GM23338 (cell line): ENCODE measurements around the gene PDE2A. TPM values are rescaled to one million over a fixed set of nuclear protein-coding genes. Genes with fewer than 3 reads are reported as not detected.

ENCODE experiments used
- ATAC-seq: fragments of 200-7000 bp; cut with Tn5 transposase; 3 replicates; pipeline ENCODE4 v1.9.1; 2020
- DNase-seq: peaks from one replicate; pipeline ENCODE4 v3.0.0-alpha.2; 2015; ENCODE audit warnings: low spot score
- H2AFZ ChIP-seq: fragments of 200-600 bp; sonication (generic); 2 replicates; pipeline ENCODE4 v1.8.0; 2016; ENCODE audit warnings: antibody characterized with exemption, mild to moderate bottlenecking, moderate library complexity
- H3F3A ChIP-seq: fragments of 200-600 bp; sonication (generic); replicated peaks from 2 replicates; pipeline ENCODE4 v1.8.0; 2017; ENCODE audit warnings: antibody characterized with exemption, mixed run types, low read depth
- H3K27ac ChIP-seq: fragments of 200-600 bp; sonication (generic); 2 replicates; pipeline ENCODE4 v1.6.1; 2016; ENCODE audit warnings: low read depth
- H3K27me3 ChIP-seq: fragments of 200-600 bp; sonication (generic); 2 replicates; pipeline ENCODE4 v1.8.0; 2016; ENCODE audit warnings: mild to moderate bottlenecking, mixed run types, moderate library complexity; ENCODE audit not compliant: insufficient read depth
- H3K36me3 ChIP-seq: fragments of 200-600 bp; sonication (generic); 2 replicates; pipeline ENCODE4 v1.8.0; 2016; ENCODE audit warnings: mild to moderate bottlenecking; ENCODE audit not compliant: insufficient read depth
- H3K4me1 ChIP-seq: fragments of 200-600 bp; sonication (generic); 2 replicates; pipeline ENCODE4 v1.8.0; 2016; ENCODE audit warnings: mild to moderate bottlenecking, moderate library complexity; ENCODE audit not compliant: insufficient read depth
- H3K4me2 ChIP-seq: fragments of 200-600 bp; sonication (generic); 2 replicates; pipeline ENCODE4 v1.7.1; 2017; ENCODE audit warnings: mixed run types
- H3K4me3 ChIP-seq: fragments of 200-600 bp; sonication (generic); 2 replicates; pipeline ENCODE4 v1.6.1; 2016; ENCODE audit warnings: mixed run types
- H3K79me2 ChIP-seq: fragments of 200-600 bp; sonication (generic); replicated peaks from 2 replicates; pipeline ENCODE4 v1.8.0; 2017; ENCODE audit warnings: mild to moderate bottlenecking; ENCODE audit not compliant: insufficient read depth
- H3K9me2 ChIP-seq: fragments of 200-600 bp; sonication (generic); 2 replicates; pipeline ENCODE4 v1.8.0; 2017; ENCODE audit not compliant: insufficient read depth
- H4K20me1 ChIP-seq: fragments of 200-600 bp; sonication (generic); replicated peaks from 2 replicates; pipeline ENCODE4 v1.8.0; 2017; ENCODE audit warnings: mild to moderate bottlenecking; ENCODE audit not compliant: insufficient read depth
- H3K27ac Mint-ChIP-seq: 2 replicates; pipeline ENCODE4 v1.8.0; 2020; ENCODE audit warnings: inconsistent platforms, mild to moderate bottlenecking, moderate library complexity, mixed read lengths
- H3K27me3 Mint-ChIP-seq: 3 replicates; pipeline ENCODE4 v1.8.0; 2022; ENCODE audit warnings: low read depth, mild to moderate bottlenecking, moderate library complexity, mixed read lengths, inconsistent platforms; ENCODE audit not compliant: insufficient read depth, poor library complexity
- H3K36me3 Mint-ChIP-seq: 3 replicates; pipeline ENCODE4 v1.8.0; 2021; ENCODE audit warnings: low read depth, mild to moderate bottlenecking, inconsistent platforms, moderate library complexity, mixed read lengths
- H3K4me1 Mint-ChIP-seq: 3 replicates; pipeline ENCODE4 v1.8.0; 2020; ENCODE audit warnings: mild to moderate bottlenecking, inconsistent platforms, mixed read lengths
- H3K4me3 Mint-ChIP-seq: 3 replicates; pipeline ENCODE4 v1.8.0; 2021; ENCODE audit warnings: moderate library complexity, mild to moderate bottlenecking, inconsistent platforms, mixed read lengths
- H3K9me3 Mint-ChIP-seq: 3 replicates; pipeline ENCODE4 v1.8.0; 2020; ENCODE audit warnings: moderate library complexity, mild to moderate bottlenecking, inconsistent platforms, mixed read lengths
- CREB1 ChIP-seq: fragments of 250-450 bp; sonication (Bioruptor Pico); IDR thresholded peaks from 2 replicates; pipeline ENCODE4 v1.5.0; 2020; ENCODE audit warnings: low read depth, mild to moderate bottlenecking, moderate library complexity
- CTCF ChIP-seq, 2 experiments: fragments of 200-600 bp in 1 of 2; sonication (generic) in 1 of 2; conservative IDR thresholded peaks; 2 replicates each; pipeline versions ENCODE4 v1.5.1 to v1.6.1; 2016 to 2017; ENCODE audit warnings: antibody characterized with exemption in 2 of 2, low read depth in 2 of 2, mild to moderate bottlenecking in 2 of 2, moderate library complexity in 1 of 2
- EZH2phosphoT487 ChIP-seq: fragments of 200-600 bp; sonication (generic); IDR thresholded peaks from one replicate; pipeline ENCODE4 v1.8.1; 2018; ENCODE audit warnings: antibody characterized with exemption; ENCODE audit not compliant: unreplicated experiment
- JUNB ChIP-seq: IDR thresholded peaks from one replicate; pipeline ENCODE4 v1.6.1; 2016; ENCODE audit warnings: antibody characterized with exemption; ENCODE audit not compliant: unreplicated experiment
- NANOG ChIP-seq: IDR thresholded peaks from 2 replicates; pipeline ENCODE4 v1.6.1; 2016; ENCODE audit warnings: antibody characterized with exemption, borderline replicate concordance
- POLR2AphosphoS5 ChIP-seq: IDR thresholded peaks from 2 replicates; pipeline ENCODE4 v1.6.1; 2016; ENCODE audit warnings: antibody characterized with exemption, low read depth
- REST ChIP-seq: IDR thresholded peaks from one replicate; pipeline ENCODE4 v1.6.1; 2018; ENCODE audit warnings: antibody characterized with exemption; ENCODE audit not compliant: unreplicated experiment
- STAT1 ChIP-seq: IDR thresholded peaks from one replicate; pipeline ENCODE4 v1.6.1; 2016; ENCODE audit warnings: antibody characterized with exemption; ENCODE audit not compliant: unreplicated experiment
- ZNF114 ChIP-seq: fragments of 250-450 bp; sonication (Bioruptor Pico); IDR thresholded peaks from 2 replicates; pipeline ENCODE4 v1.5.0; 2020; ENCODE audit warnings: mild to moderate bottlenecking, moderate library complexity
- ZNF331 ChIP-seq: fragments of 250-450 bp; sonication (Bioruptor Pico); IDR thresholded peaks from 2 replicates; pipeline ENCODE4 v1.5.0; 2020; ENCODE audit warnings: low read depth, mild to moderate bottlenecking, moderate library complexity
- ZNF462 ChIP-seq: fragments of 250-450 bp; sonication (Bioruptor Pico); IDR thresholded peaks from 2 replicates; pipeline ENCODE4 v1.5.0; 2020; ENCODE audit warnings: mild to moderate bottlenecking, moderate library complexity
- polyA plus RNA-seq: library from polyadenylated mRNA; unstranded; fragments of >200 nt; fragmentation: Nextera tagmentation; extraction: Ambion mirVana; gene quantifications from 2 replicates; pipeline ENCODE4 v1.2.1, GENCODE V29; 2016
- total RNA-seq: library from RNA; depleted of rRNA; stranded (reverse); fragments of >200 nt; shearing (Covaris generic); gene quantifications from 2 replicates; pipeline ENCODE4 v1.2.3, GENCODE V29; 2014

The PDE2A gene
- total and polyA plus RNA-seq, 2 experiments from 2014 or later: 4.3 to 16.2 TPM

- Histone ChIP-seq H3K9me2 (no peaks in the 10 kb centered on the region), H3K4me1 (peaks cover 25% of the 10 kb centered on the region), H3K36me3 (no peaks in the 10 kb centered on the region; the same call in 1 of the 2 replicates), H2AFZ (no peak overlapping the region), H3K4me2 (peak overlapping the region; percentile 64), H3K27ac (peak overlapping the region; percentile 63; the same call in 1 of the 2 replicates), H4K20me1 (peaks cover 5% of the 10 kb centered on the region; the same call in 1 of the 2 replicates), H3F3A (0 out of 2 replicates have a peak, but pooled peaks cover 3% of the 10 kb centered on the region), H3K4me3 (no peak overlapping the region; the same call in 1 of the 2 replicates), H3K79me2 (no peaks in the 10 kb centered on the region), H3K27me3 (no peaks in the 10 kb centered on the region)
- peaks cover 45% of the 10 kb centered on the region for H3K4me1 Mint-ChIP-seq
- peaks cover 38% of the 10 kb centered on the region for H3K36me3 Mint-ChIP-seq
- DNase-seq (peak; percentile 51), ATAC-seq (peak; percentile 88)
- TF ChIP-seq ZNF114 (0 out of 2 replicates have a peak, but pooled peaks have one; percentile 58), STAT1 (no peak), ZNF462 (CRISPR knock-in tag) (0 out of 2 replicates have a peak, but pooled peaks have one; percentile 26), POLR2AphosphoS5 (no peak), JUNB (no peak), ZNF331 (CRISPR knock-in tag) (no peak), CTCF (conservative IDR thresholded peaks at IDR 0.05; ENCODE audit: low read depth in 2 of 2) (no peak), REST (no peak), CREB1 (CRISPR knock-in tag) (no peak), NANOG (no peak), EZH2phosphoT487 (no peak)
- peak overlapping the region; percentile 84 for H3K27ac Mint-ChIP-seq
- H3K27me3 Mint-ChIP-seq: peaks cover 14% of the 10 kb centered on the region
- no peaks in the 10 kb centered on the region; the same call in 2 of the 3 replicates for H3K9me3 Mint-ChIP-seq
- H3K4me3 Mint-ChIP-seq: peak overlapping the region; percentile 48; the same call in 2 of the 3 replicates
Observed at GRCh38 chr11:72705442-72706365, 31.5 kb upstream of the PDE2A start.
